ENCODE data around the gene CAB39L. TPM values are rescaled to one million over a fixed set of nuclear protein-coding genes. Genes with fewer than 3 reads are reported as not detected.

The CAB39L gene
- total and polyA plus RNA-seq, 9 of the 15 experiments (the other 6 are each of a cell fraction or from before 2014, with no cell fraction given) = 1.1 to 4.2 (median 2.6) TPM

- ATAC-seq (no peak), FAIRE-seq (no peak), DNase-seq (ENCODE audit: extremely low read depth in 1 of 4, low spot score in 3 of 4) (no peak)
- ChIA-PET CTCF (ENCODE audit: low intra/inter-chr PET ratio) (no interaction called here), POLR2A (interaction anchor here (1.0 kb wide), 1 partner anchor 9 kb away, joined by 4 read pairs; no protein-coding TSS in a partner anchor)
- no peak for TF ChIP-seq NR3C1 (CRISPR knock-in tag; IDR thresholded peaks at IDR 0.05)
- TF ChIP-seq CCAR2 (IDR thresholded peaks at IDR 0.05; ENCODE audit: low read depth, low read length) = no peak
- TF ChIP-seq ARID1B (IDR thresholded peaks at IDR 0.05) = no peak
- in situ Hi-C loops (cut with MboI) (no loop called here), intact Hi-C loops (cut with micrococcal nuclease) (no loop called here)
- Histone ChIP-seq H3K27ac (ENCODE audit: extremely low read depth, low read depth, low read length) (no peak overlapping the region), H4K20me1 (replicated peaks; ENCODE audit: control insufficient read depth, insufficient read depth, low read length) (no peaks in the 10 kb centered on the region), H3K9me1 (ENCODE audit: control insufficient read depth, insufficient read depth, low read length) (no peaks in the 10 kb centered on the region), H3K9ac (ENCODE audit: insufficient read depth in 1 of 2, low read depth in 2 of 2, low read length in 2 of 2) (no peak overlapping the region), H3K9me3 (replicated peaks; ENCODE audit: control insufficient read depth, insufficient read depth, low read depth, low read length) (no peaks in the 10 kb centered on the region), H2AFZ (ENCODE audit: low read depth, low read length) (no peak overlapping the region), H3K79me2 (ENCODE audit: control insufficient read depth, insufficient read depth, low read length) (no peaks in the 10 kb centered on the region), H3K4me1 (replicated peaks in 1 of 2; ENCODE audit: control insufficient read depth in 2 of 2, insufficient read depth in 2 of 2, low read length in 2 of 2) (no peaks in the 10 kb centered on the region; a peak in 1 of 5 replicates), H3K36me3 (ENCODE audit: control insufficient read depth, insufficient read depth, low read length) (no peaks in the 10 kb centered on the region), H3K27me3 (ENCODE audit: control insufficient read depth in 2 of 2, insufficient read depth in 2 of 2, low read length in 2 of 2) (no peaks in the 10 kb centered on the region), H3K4me2 (ENCODE audit: insufficient read depth, low read length) (no peak overlapping the region), H3K4me3 (no peak overlapping the region)
- no TSS peak for BruUV-seq (replicated peaks)
- 29% methylated on average over 4 of the region's 5 CpGs for WGBS (ENCODE audit: insufficient coverage, low coverage, missing lambda C conversion rate)
These were observed 76.0 kb downstream of the CAB39L start for GRCh38 chr13:49367640-49368422.

GRCh38 chr13:49366841-49367240 lies 77.0 kb downstream of the CAB39L start:
- no peak for FAIRE-seq
- TF ChIP-seq SMAD2 (IDR thresholded peaks at IDR 0.05; ENCODE audit: low read depth, low read length) (no peak), KAT7 (CRISPR knock-in tag; IDR thresholded peaks at IDR 0.05; ENCODE audit: borderline replicate concordance) (no peak), CTCF (IDR thresholded peaks at IDR 0.05 in 2 of 3, conservative IDR thresholded peaks at IDR 0.05 in 1 of 3; ENCODE audit: insufficient read depth in 2 of 3, low read depth in 1 of 3, low read length in 3 of 3) (no peak), ZNF239 (CRISPR knock-in tag; IDR thresholded peaks at IDR 0.05) (no peak), BDP1 (IDR thresholded peaks at IDR 0.05; ENCODE audit: insufficient read depth, insufficient read length) (no peak), ZNF140 (CRISPR knock-in tag; IDR thresholded peaks at IDR 0.05) (no peak), KLF1 (tag; IDR thresholded peaks at IDR 0.05) (no peak), COPS2 (conservative IDR thresholded peaks at IDR 0.05) (no peak), ZNF76 (CRISPR knock-in tag; IDR thresholded peaks at IDR 0.05; ENCODE audit: borderline replicate concordance) (no peak), RNF219 (CRISPR knock-in tag; IDR thresholded peaks at IDR 0.05) (no peak)

More at GRCh38 chr13:49366841-49367240, 77.0 kb downstream of the CAB39L start:
- intact Hi-C loops (cut with micrococcal nuclease) (no loop called here), in situ Hi-C loops (cut with MboI) (no loop called here)
- no peaks in the 10 kb centered on the region for H3K79me2 ChIP-seq (ENCODE audit: control insufficient read depth, insufficient read depth, low read length)
- POLR2A ChIA-PET = no interaction called here
- H2AFZ ChIP-seq (ENCODE audit: low read depth, low read length) = no peak overlapping the region
- H3K4me2 ChIP-seq (ENCODE audit: insufficient read depth, low read length) = no peak overlapping the region
- DNase-seq (ENCODE audit: extremely low read depth in 1 of 4, low spot score in 3 of 4) (no peak), ATAC-seq (no peak)
- no peak overlapping the region for H3K4me3 ChIP-seq
- WGBS (ENCODE audit: insufficient coverage, low coverage, missing lambda C conversion rate) = 29% methylated on average over 2 of the region's 2 CpGs
- H3K9me3 ChIP-seq (replicated peaks; ENCODE audit: control insufficient read depth, insufficient read depth, low read depth, low read length) = no peaks in the 10 kb centered on the region
- H3K4me1 ChIP-seq (replicated peaks in 1 of 2; ENCODE audit: control insufficient read depth in 2 of 2, insufficient read depth in 2 of 2, low read length in 2 of 2) = no peaks in the 10 kb centered on the region; a peak in 1 of 5 replicates
- H3K27ac ChIP-seq (ENCODE audit: extremely low read depth, low read depth, low read length) = no peak overlapping the region
- no TSS peak for BruUV-seq (replicated peaks)
- no peaks in the 10 kb centered on the region for H4K20me1 ChIP-seq (replicated peaks; ENCODE audit: control insufficient read depth, insufficient read depth, low read length)
- CTCF ChIA-PET (ENCODE audit: low intra/inter-chr PET ratio) = no interaction called here
- H3K9me1 ChIP-seq (ENCODE audit: control insufficient read depth, insufficient read depth, low read length) = no peaks in the 10 kb centered on the region
- H3K9ac ChIP-seq (ENCODE audit: insufficient read depth in 1 of 2, low read depth in 2 of 2, low read length in 2 of 2) = no peak overlapping the region
- H3K36me3 ChIP-seq (ENCODE audit: control insufficient read depth, insufficient read depth, low read length) = no peaks in the 10 kb centered on the region
- H3K27me3 ChIP-seq (ENCODE audit: control insufficient read depth in 2 of 2, insufficient read depth in 2 of 2, low read length in 2 of 2) = no peaks in the 10 kb centered on the region

All from K562 (cell line).